ENCODE results near the gene ANGPTL8.

ANGPTL8 gene

GRCh38 chr19:11232555-11232954 lies 6.9 kb upstream of the ANGPTL8 start:
- TF ChIP-seq ELF4 (IDR thresholded peaks at IDR 0.05) = no peak
- TF ChIP-seq ZNF384 (IDR thresholded peaks at IDR 0.05) = no peak
- TF ChIP-seq SUZ12 (IDR thresholded peaks at IDR 0.05) = no peak
- no peak for TF ChIP-seq LEF1 (IDR thresholded peaks at IDR 0.05; ENCODE audit: borderline replicate concordance)
- TF ChIP-seq BHLHE40 (IDR thresholded peaks at IDR 0.05; ENCODE audit: borderline replicate concordance) = no peak
- TF ChIP-seq SP1 (IDR thresholded peaks at IDR 0.05) = no peak
- TF ChIP-seq FOXK2 (IDR thresholded peaks at IDR 0.05) = no peak
- TF ChIP-seq NFRKB (IDR thresholded peaks at IDR 0.05) = no peak
- no peak for TF ChIP-seq TARDBP (IDR thresholded peaks at IDR 0.05)
- no peak for TF ChIP-seq FOXM1 (IDR thresholded peaks at IDR 0.05; ENCODE audit: borderline replicate concordance)
- TF ChIP-seq L3MBTL2 (conservative IDR thresholded peaks at IDR 0.05) = no peak
- no peak for TF ChIP-seq HDGF (IDR thresholded peaks at IDR 0.05; ENCODE audit: borderline replicate concordance)
- no peak for TF ChIP-seq PKNOX1 (IDR thresholded peaks at IDR 0.05)
- no peak for TF ChIP-seq FOXA1 (IDR thresholded peaks at IDR 0.05)
- no peak for TF ChIP-seq CTBP1 (IDR thresholded peaks at IDR 0.05; ENCODE audit: borderline replicate concordance)
- no peak for DNase-seq (ENCODE audit: extremely low spot score)
- ChIA-PET CTCF (no interaction called here), POLR2A (no interaction called here)

- no peak for DNase-seq (ENCODE audit: extremely low spot score)
- POLR2A ChIA-PET = no interaction called here
- TF ChIP-seq SUZ12 (IDR thresholded peaks at IDR 0.05) (no peak), TARDBP (IDR thresholded peaks at IDR 0.05) (no peak), HDGF (IDR thresholded peaks at IDR 0.05; ENCODE audit: borderline replicate concordance) (no peak), ELF4 (IDR thresholded peaks at IDR 0.05) (no peak), SP1 (IDR thresholded peaks at IDR 0.05) (no peak), ARNT (IDR thresholded peaks at IDR 0.05) (no peak), CTBP1 (IDR thresholded peaks at IDR 0.05; ENCODE audit: borderline replicate concordance) (no peak), FOXK2 (IDR thresholded peaks at IDR 0.05) (no peak), FOXM1 (IDR thresholded peaks at IDR 0.05; ENCODE audit: borderline replicate concordance) (no peak), FOXA1 (IDR thresholded peaks at IDR 0.05) (no peak), L3MBTL2 (conservative IDR thresholded peaks at IDR 0.05) (no peak), PKNOX1 (IDR thresholded peaks at IDR 0.05) (no peak), NFRKB (IDR thresholded peaks at IDR 0.05) (no peak), LEF1 (IDR thresholded peaks at IDR 0.05; ENCODE audit: borderline replicate concordance) (no peak), BHLHE40 (IDR thresholded peaks at IDR 0.05; ENCODE audit: borderline replicate concordance) (no peak), ZNF384 (IDR thresholded peaks at IDR 0.05) (no peak)
- CTCF ChIA-PET = interaction anchor here (0.6 kb wide), 1 partner anchor 10 kb away, joined by 3 read pairs; no protein-coding TSS in a partner anchor
These were observed 6.3 kb upstream of the ANGPTL8 start for GRCh38 chr19:11233073-11233472.

DNA sequence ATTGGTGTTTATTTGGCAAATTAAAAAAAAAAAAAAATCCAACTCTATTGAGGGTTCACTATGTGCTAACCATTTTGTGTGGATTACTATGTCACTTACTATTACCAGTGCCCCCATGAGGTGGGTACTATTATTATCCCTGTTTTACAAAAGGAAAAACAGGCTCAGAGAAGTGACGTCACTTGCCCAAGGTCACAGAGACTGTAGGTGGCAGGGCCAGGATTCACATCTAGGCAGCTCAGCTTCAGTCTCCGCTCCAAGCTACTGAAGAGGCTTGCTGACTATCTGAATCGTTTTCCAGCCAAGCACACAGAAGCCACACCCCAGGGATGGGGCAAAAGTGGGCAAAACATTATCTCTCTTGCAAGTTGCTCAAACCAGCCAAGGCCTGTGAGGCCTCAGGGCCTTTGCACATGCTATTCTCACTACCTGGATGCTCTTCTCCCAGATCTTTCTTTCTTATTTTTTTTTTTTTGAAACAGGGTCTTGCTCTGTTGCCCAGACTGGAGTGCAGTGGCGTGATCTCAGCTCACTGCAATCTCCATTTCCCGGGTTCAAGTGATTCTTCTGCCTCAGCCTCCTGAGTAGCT lies 4.8 kb upstream of the ANGPTL8 start:
- ChIA-PET CTCF (no interaction called here), POLR2A (no interaction called here)
- TF ChIP-seq FOXM1 (IDR thresholded peaks at IDR 0.05; ENCODE audit: borderline replicate concordance) (no peak), CTBP1 (IDR thresholded peaks at IDR 0.05; ENCODE audit: borderline replicate concordance) (no peak), ELF4 (IDR thresholded peaks at IDR 0.05) (no peak)
- no peak for DNase-seq (ENCODE audit: extremely low spot score)

- CTCF ChIA-PET = no interaction called here
- POLR2A ChIA-PET = no interaction called here
- no peak for DNase-seq (ENCODE audit: extremely low spot score)
- TF ChIP-seq L3MBTL2 (conservative IDR thresholded peaks at IDR 0.05) = no peak
- TF ChIP-seq TARDBP (IDR thresholded peaks at IDR 0.05) = no peak
- no peak for TF ChIP-seq LEF1 (IDR thresholded peaks at IDR 0.05; ENCODE audit: borderline replicate concordance)
- no peak for TF ChIP-seq ELF4 (IDR thresholded peaks at IDR 0.05)
- no peak for TF ChIP-seq PKNOX1 (IDR thresholded peaks at IDR 0.05)
- TF ChIP-seq ZNF384 (IDR thresholded peaks at IDR 0.05) = no peak
- TF ChIP-seq NFRKB (IDR thresholded peaks at IDR 0.05) = no peak
- no peak for TF ChIP-seq CTBP1 (IDR thresholded peaks at IDR 0.05; ENCODE audit: borderline replicate concordance)
- TF ChIP-seq ARNT (IDR thresholded peaks at IDR 0.05) = no peak
- no peak for TF ChIP-seq SUZ12 (IDR thresholded peaks at IDR 0.05)
- TF ChIP-seq FOXK2 (IDR thresholded peaks at IDR 0.05) = no peak
- TF ChIP-seq SP1 (IDR thresholded peaks at IDR 0.05) = no peak
- no peak for TF ChIP-seq HDGF (IDR thresholded peaks at IDR 0.05; ENCODE audit: borderline replicate concordance)
- TF ChIP-seq FOXM1 (IDR thresholded peaks at IDR 0.05; ENCODE audit: borderline replicate concordance) = no peak
- no peak for TF ChIP-seq FOXA1 (IDR thresholded peaks at IDR 0.05)
These were observed 2.8 kb upstream of the ANGPTL8 start for GRCh38 chr19:11236324-11237301.

DNA sequence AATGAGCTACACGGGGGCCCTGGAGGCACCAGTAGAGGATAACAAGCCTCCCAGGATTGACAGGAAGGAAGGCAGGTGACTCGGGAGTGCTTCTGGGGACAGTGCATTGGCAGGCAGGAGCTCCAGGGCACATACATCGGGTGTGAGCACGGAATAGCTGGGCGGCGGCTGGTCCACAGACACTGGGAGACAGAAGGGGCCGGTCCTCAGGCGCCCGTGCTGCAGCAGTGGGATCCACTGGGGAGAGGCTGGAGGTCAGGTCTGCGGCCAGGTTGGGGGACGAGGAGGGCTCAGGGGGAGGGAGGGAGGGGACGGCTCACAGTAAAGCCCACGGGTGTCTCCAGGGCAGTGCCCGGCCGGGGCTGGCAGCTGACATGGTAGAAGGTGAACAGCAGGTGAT lies 2.1 kb upstream of the ANGPTL8 start:
- TF ChIP-seq ARNT (IDR thresholded peaks at IDR 0.05) (no peak), ZNF384 (IDR thresholded peaks at IDR 0.05) (no peak), TARDBP (IDR thresholded peaks at IDR 0.05) (no peak), FOXM1 (IDR thresholded peaks at IDR 0.05; ENCODE audit: borderline replicate concordance) (no peak), FOXK2 (IDR thresholded peaks at IDR 0.05) (no peak), L3MBTL2 (conservative IDR thresholded peaks at IDR 0.05) (no peak), LEF1 (IDR thresholded peaks at IDR 0.05; ENCODE audit: borderline replicate concordance) (no peak), NFRKB (IDR thresholded peaks at IDR 0.05) (no peak), SUZ12 (IDR thresholded peaks at IDR 0.05) (no peak)
- no peak for DNase-seq (ENCODE audit: extremely low spot score)
- POLR2A ChIA-PET = no interaction called here
- CTCF ChIA-PET = no interaction called here
